HCT116 (cell line): ENCODE data around the gene TOX2. TPM values are rescaled to one million over a fixed set of nuclear protein-coding genes. Genes with fewer than 3 reads are reported as not detected.

Experiments used
- ATAC-seq: fragments of 200-7000 bp; cut with Tn5 transposase; 2 replicates; pipeline ENCODE4 v1.9.1; 2020; ENCODE audit warnings: mild to moderate bottlenecking, moderate library complexity
- BruUV-seq: library from RNA; stranded (reverse); fragments of 400-500 nt; replicated peaks from 2 replicates; lab custom pipeline; 2021; lab: Mats Ljungman, UMichigan
- CTCF ChIA-PET: fragments of 300-600 bp; sonication (Branson Sonifier 250); formaldehyde crosslinking; loops from one replicate; lab custom pipeline; 2021; ENCODE audit warnings: antibody characterized with exemption; lab: Charles Lee
- POLR2A ChIA-PET: fragments of 300-600, 350-600 bp; sonication (Branson Sonifier 250); formaldehyde crosslinking; loops from one replicate; lab custom pipeline; 2021; ENCODE audit warnings: antibody characterized with exemption; lab: Charles Lee
- RAD21 ChIA-PET, 2 experiments: fragments of 300-600 bp; sonication (Branson Sonifier 250); formaldehyde crosslinking; loops; one replicate each; lab custom pipeline; 2023; ENCODE audit warnings: low total read pairs in 2 of 2; ENCODE audit not compliant: uncharacterized antibody in 2 of 2, unreplicated experiment in 2 of 2, low non-redundant PET in 1 of 2; lab: Charles Lee
- DNase-seq: peaks from one replicate; pipeline ENCODE4 v3.0.0-alpha.2; 2010; ENCODE audit warnings: low read depth, low spot score
- H2AFZ ChIP-seq: fragments of 200-600 bp; shearing (Covaris generic), sonication (generic); 2 replicates; pipeline ENCODE4 v1.6.1; 2017; ENCODE audit warnings: low read depth, mixed run types, mixed read lengths, antibody characterized with exemption, low read length; ENCODE audit not compliant: poor library complexity, severe bottlenecking
- H3K27ac ChIP-seq: 2 replicates; pipeline ENCODE4 v1.5.1; 2012; ENCODE audit warnings: low read depth, low read length
- H3K27me3 ChIP-seq: fragments of 200-600 bp; sonication (generic); 2 replicates; pipeline ENCODE4 v1.6.1; 2016; ENCODE audit warnings: mixed run types, low read length, mixed read lengths; ENCODE audit not compliant: insufficient read depth
- H3K36me3 ChIP-seq, 2 experiments: fragments of 200-500 bp in 1 of 2; fragments of 200-600 bp in 1 of 2; sonication (Bioruptor generic) in 1 of 2; sonication (generic) in 1 of 2; 2 replicates each; pipeline versions ENCODE4 v1.5.1 to v1.6.1; 2014 to 2016; ENCODE audit warnings: low read length in 2 of 2, inconsistent platforms in 1 of 2, mixed read lengths in 1 of 2, mixed run types in 1 of 2; ENCODE audit not compliant: insufficient read depth in 2 of 2, control insufficient read depth in 1 of 2
- H3K4me1 ChIP-seq, 2 experiments: fragments of 200-600 bp in 1 of 2; sonication (generic) in 1 of 2; 2 replicates each; pipeline versions ENCODE4 v1.5.1 to v1.6.1; 2012 to 2017; ENCODE audit warnings: low read length in 2 of 2, inconsistent platforms in 1 of 2, mild to moderate bottlenecking in 1 of 2, mixed read lengths in 1 of 2, mixed run types in 1 of 2, moderate library complexity in 1 of 2; ENCODE audit not compliant: insufficient read depth in 2 of 2, control insufficient read depth in 1 of 2
- H3K4me2 ChIP-seq: fragments of 200-600 bp; sonication (generic); 2 replicates; pipeline ENCODE4 v1.6.1; 2017; ENCODE audit warnings: mixed run types, low read length, mixed read lengths
- H3K4me3 ChIP-seq, 2 experiments: fragments of 200-600 bp in 1 of 2; sonication (generic) in 1 of 2; replicated peaks in 1 of 2; 2 replicates each; pipeline ENCODE4 v1.5.1; 2011 to 2016; ENCODE audit warnings: low read length in 2 of 2, control low read depth in 1 of 2, low read depth in 1 of 2, mild to moderate bottlenecking in 1 of 2, mixed read lengths in 1 of 2, mixed run types in 1 of 2
- H3K79me2 ChIP-seq: fragments of 200-600 bp; sonication (generic); 2 replicates; pipeline ENCODE4 v1.6.1; 2017; ENCODE audit warnings: mild to moderate bottlenecking, mixed run types, low read length, moderate library complexity, mixed read lengths; ENCODE audit not compliant: insufficient read depth
- H3K9ac ChIP-seq: fragments of 200-600 bp; sonication (generic); 2 replicates; pipeline ENCODE4 v1.6.1; 2016; ENCODE audit warnings: low read length, mixed read lengths
- H3K9me2 ChIP-seq: fragments of 200-600 bp; sonication (generic), shearing (Covaris generic); 2 replicates; pipeline ENCODE4 v1.6.1; 2017; ENCODE audit warnings: mixed run types, mild to moderate bottlenecking, moderate library complexity; ENCODE audit not compliant: insufficient read depth
- H3K9me3 ChIP-seq, 2 experiments: fragments of 200-500 bp in 1 of 2; fragments of 200-600 bp in 1 of 2; sonication (Bioruptor generic) in 1 of 2; sonication (generic) in 1 of 2; 2 replicates each; pipeline ENCODE4 v1.6.1; 2014 to 2017; ENCODE audit warnings: low read length in 2 of 2, mixed read lengths in 2 of 2, inconsistent platforms in 1 of 2, low read depth in 1 of 2, mild to moderate bottlenecking in 1 of 2, mixed run types in 1 of 2, moderate library complexity in 1 of 2; ENCODE audit not compliant: control insufficient read depth in 1 of 2, insufficient read depth in 1 of 2
- H4K20me1 ChIP-seq: fragments of 200-600 bp; sonication (generic), shearing (Covaris generic); 2 replicates; pipeline ENCODE4 v1.6.1; 2017; ENCODE audit warnings: mixed run types, mild to moderate bottlenecking, moderate library complexity; ENCODE audit not compliant: insufficient read depth
- ELF1 ChIP-seq: IDR thresholded peaks from 2 replicates; pipeline ENCODE4 v1.6.1; 2012; ENCODE audit warnings: low read depth, borderline replicate concordance
- POLR2A ChIP-seq: IDR thresholded peaks from 2 replicates; pipeline ENCODE4 v1.7.0; 2011; ENCODE audit warnings: borderline replicate concordance; ENCODE audit not compliant: insufficient read depth, insufficient read length; ENCODE audit errors: extremely low read depth
- POLR2AphosphoS5 ChIP-seq: IDR thresholded peaks from 2 replicates; pipeline ENCODE4 v1.6.1; 2011; ENCODE audit warnings: mild to moderate bottlenecking, low read depth, low read length, moderate library complexity
- RAD21 ChIP-seq: IDR thresholded peaks from 2 replicates; pipeline ENCODE4 v1.6.1; 2012; ENCODE audit warnings: low read depth, mild to moderate bottlenecking
- SIN3A ChIP-seq: IDR thresholded peaks from 2 replicates; pipeline ENCODE4 v1.6.1; 2012; ENCODE audit warnings: low read depth
- SP1 ChIP-seq: IDR thresholded peaks from 2 replicates; pipeline ENCODE4 v1.6.1; 2012; ENCODE audit warnings: low read depth
- ZFX ChIP-seq: fragments of 450-650 bp; IDR thresholded peaks from 2 replicates; pipeline ENCODE4 v1.6.1; 2017
- ZNF274 ChIP-seq: fragments of 200-500 bp; sonication (Bioruptor generic); IDR thresholded peaks from 2 replicates; pipeline ENCODE4 v1.6.1; 2014; ENCODE audit warnings: mild to moderate bottlenecking, low read depth, low read length, inconsistent platforms
- intact Hi-C: fragments of 100-400 bp; cut with micrococcal nuclease; formaldehyde crosslinking; loops from 2 replicates; pipeline ENCODE4 v1.10.0; 2022
- total RNA-seq: library from RNA; stranded (reverse); gene quantifications from one replicate; pipeline ENCODE4 v1.2.1, GENCODE V29; 2021; ENCODE audit not compliant: unreplicated experiment
- TF ChIP-seq, protein P1 (sequence below): IDR thresholded peaks from 2 replicates; pipeline ENCODE4 v1.6.1; 2011; ENCODE audit warnings: mild to moderate bottlenecking, low read length, moderate library complexity; ENCODE audit not compliant: insufficient replicate concordance; ENCODE audit errors: extremely low read depth
- TF ChIP-seq, protein P2 (sequence below), 3 experiments: fragments of 200-600 bp in 1 of 3; sonication (generic) in 1 of 3; IDR thresholded peaks in 2 of 3; conservative IDR thresholded peaks in 1 of 3; 2 replicates each; pipeline ENCODE4 v1.5.1; 2012 to 2017; ENCODE audit warnings: low read depth in 2 of 3, low read length in 2 of 3, antibody characterized with exemption in 1 of 3, borderline replicate concordance in 1 of 3, control low read depth in 1 of 3, mild to moderate bottlenecking in 1 of 3, mixed read lengths in 1 of 3, mixed run types in 1 of 3, moderate library complexity in 1 of 3; ENCODE audit not compliant: insufficient read depth in 1 of 3
- TF ChIP-seq, protein P3 (sequence below): IDR thresholded peaks from 2 replicates; pipeline ENCODE4 v1.6.1; 2012; ENCODE audit warnings: low read depth

Gene TOX2
- total RNA-seq, 1 experiment from 2014 or later: 39.6 TPM

DNA sequence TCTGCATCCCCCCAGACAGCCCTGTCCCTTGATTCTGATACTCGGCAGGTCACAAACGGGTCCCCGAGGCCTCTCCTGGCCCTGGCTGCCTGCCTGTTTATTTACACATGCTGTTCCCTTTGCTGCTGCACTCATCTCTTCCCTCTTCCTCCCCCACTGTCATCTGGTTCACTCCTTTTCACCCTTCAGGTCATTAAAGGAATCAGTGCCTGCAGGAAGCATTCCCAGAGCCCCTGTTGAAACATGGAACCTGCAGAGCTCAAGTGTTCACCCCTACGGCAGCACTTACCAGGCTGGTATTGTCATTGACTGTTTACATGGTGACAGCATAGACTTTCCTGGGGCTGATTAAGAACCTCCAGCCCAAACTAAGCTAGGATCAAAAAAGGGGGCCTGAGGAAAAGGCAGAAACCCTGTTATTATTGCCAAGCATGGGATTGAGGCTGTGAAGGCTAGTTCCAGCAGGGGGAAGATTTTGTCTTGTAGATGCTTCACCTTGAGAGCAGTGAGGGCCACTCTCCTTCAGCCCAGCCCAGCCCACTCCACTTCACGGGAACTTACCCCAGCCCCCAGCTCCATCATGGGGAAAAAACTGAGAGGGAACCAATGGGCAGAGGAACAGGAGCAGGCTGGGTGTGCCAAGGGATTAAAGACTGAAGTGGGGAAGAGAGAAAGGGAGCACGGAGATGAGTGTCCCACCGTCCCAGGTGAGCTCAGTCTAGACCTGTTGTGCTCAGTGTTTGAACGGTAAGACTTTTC lies 199.1 kb downstream of the TOX2 start:
- TF ChIP-seq, protein P1, sequence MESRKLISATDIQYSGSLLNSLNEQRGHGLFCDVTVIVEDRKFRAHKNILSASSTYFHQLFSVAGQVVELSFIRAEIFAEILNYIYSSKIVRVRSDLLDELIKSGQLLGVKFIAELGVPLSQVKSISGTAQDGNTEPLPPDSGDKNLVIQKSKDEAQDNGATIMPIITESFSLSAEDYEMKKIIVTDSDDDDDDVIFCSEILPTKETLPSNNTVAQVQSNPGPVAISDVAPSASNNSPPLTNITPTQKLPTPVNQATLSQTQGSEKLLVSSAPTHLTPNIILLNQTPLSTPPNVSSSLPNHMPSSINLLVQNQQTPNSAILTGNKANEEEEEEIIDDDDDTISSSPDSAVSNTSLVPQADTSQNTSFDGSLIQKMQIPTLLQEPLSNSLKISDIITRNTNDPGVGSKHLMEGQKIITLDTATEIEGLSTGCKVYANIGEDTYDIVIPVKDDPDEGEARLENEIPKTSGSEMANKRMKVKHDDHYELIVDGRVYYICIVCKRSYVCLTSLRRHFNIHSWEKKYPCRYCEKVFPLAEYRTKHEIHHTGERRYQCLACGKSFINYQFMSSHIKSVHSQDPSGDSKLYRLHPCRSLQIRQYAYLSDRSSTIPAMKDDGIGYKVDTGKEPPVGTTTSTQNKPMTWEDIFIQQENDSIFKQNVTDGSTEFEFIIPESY: no peak
- no peak for TF ChIP-seq ELF1
- no peak for TF ChIP-seq ZNF274
- TF ChIP-seq, protein P2, sequence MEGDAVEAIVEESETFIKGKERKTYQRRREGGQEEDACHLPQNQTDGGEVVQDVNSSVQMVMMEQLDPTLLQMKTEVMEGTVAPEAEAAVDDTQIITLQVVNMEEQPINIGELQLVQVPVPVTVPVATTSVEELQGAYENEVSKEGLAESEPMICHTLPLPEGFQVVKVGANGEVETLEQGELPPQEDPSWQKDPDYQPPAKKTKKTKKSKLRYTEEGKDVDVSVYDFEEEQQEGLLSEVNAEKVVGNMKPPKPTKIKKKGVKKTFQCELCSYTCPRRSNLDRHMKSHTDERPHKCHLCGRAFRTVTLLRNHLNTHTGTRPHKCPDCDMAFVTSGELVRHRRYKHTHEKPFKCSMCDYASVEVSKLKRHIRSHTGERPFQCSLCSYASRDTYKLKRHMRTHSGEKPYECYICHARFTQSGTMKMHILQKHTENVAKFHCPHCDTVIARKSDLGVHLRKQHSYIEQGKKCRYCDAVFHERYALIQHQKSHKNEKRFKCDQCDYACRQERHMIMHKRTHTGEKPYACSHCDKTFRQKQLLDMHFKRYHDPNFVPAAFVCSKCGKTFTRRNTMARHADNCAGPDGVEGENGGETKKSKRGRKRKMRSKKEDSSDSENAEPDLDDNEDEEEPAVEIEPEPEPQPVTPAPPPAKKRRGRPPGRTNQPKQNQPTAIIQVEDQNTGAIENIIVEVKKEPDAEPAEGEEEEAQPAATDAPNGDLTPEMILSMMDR (IDR thresholded peaks at IDR 0.05 in 2 of 3, conservative IDR thresholded peaks at IDR 0.05 in 1 of 3; ENCODE audit: borderline replicate concordance in 1 of 3, insufficient read depth in 1 of 3, low read depth in 2 of 3, low read length in 2 of 3): no peak
- no peak for TF ChIP-seq SP1
- TF ChIP-seq, protein P3, sequence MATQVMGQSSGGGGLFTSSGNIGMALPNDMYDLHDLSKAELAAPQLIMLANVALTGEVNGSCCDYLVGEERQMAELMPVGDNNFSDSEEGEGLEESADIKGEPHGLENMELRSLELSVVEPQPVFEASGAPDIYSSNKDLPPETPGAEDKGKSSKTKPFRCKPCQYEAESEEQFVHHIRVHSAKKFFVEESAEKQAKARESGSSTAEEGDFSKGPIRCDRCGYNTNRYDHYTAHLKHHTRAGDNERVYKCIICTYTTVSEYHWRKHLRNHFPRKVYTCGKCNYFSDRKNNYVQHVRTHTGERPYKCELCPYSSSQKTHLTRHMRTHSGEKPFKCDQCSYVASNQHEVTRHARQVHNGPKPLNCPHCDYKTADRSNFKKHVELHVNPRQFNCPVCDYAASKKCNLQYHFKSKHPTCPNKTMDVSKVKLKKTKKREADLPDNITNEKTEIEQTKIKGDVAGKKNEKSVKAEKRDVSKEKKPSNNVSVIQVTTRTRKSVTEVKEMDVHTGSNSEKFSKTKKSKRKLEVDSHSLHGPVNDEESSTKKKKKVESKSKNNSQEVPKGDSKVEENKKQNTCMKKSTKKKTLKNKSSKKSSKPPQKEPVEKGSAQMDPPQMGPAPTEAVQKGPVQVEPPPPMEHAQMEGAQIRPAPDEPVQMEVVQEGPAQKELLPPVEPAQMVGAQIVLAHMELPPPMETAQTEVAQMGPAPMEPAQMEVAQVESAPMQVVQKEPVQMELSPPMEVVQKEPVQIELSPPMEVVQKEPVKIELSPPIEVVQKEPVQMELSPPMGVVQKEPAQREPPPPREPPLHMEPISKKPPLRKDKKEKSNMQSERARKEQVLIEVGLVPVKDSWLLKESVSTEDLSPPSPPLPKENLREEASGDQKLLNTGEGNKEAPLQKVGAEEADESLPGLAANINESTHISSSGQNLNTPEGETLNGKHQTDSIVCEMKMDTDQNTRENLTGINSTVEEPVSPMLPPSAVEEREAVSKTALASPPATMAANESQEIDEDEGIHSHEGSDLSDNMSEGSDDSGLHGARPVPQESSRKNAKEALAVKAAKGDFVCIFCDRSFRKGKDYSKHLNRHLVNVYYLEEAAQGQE: no peak
- TF ChIP-seq RAD21: no peak
- TF ChIP-seq ZFX: no peak
- no peak for TF ChIP-seq SIN3A
- TF ChIP-seq POLR2A: no peak
- TF ChIP-seq POLR2AphosphoS5: no peak

More for the DNA sequence above, 199.1 kb downstream of the TOX2 start:
- ChIA-PET POLR2A (no interaction called here), CTCF (interaction anchor here (0.5 to 2.6 kb wide), 4 partner anchors 77 to 930 kb away, joined by 3 to 16 read pairs (median 4); no protein-coding TSS in a partner anchor), RAD21 (interaction anchor here (0.7 to 1.1 kb wide), 2 partner anchors 76 to 103 kb away, joined by 3 to 4 read pairs; no protein-coding TSS in a partner anchor)
- no peak overlapping the region for H3K4me3 ChIP-seq
- no TSS peak for BruUV-seq
- ATAC-seq (no peak), DNase-seq (no peak)
- no peaks in the 10 kb centered on the region for H3K36me3 ChIP-seq
- no peaks in the 10 kb centered on the region for H4K20me1 ChIP-seq
- intact Hi-C loops: no loop called here
- no peaks in the 10 kb centered on the region for H3K9me2 ChIP-seq
- no peak overlapping the region for H3K9ac ChIP-seq
- H3K9me3 ChIP-seq: no peaks in the 10 kb centered on the region
- no peaks in the 10 kb centered on the region for H3K79me2 ChIP-seq
- peaks cover 3 to 4% of the 10 kb centered on the region in 2 experiments; a peak in 2 of 4 replicates for H3K4me1 ChIP-seq
- H2AFZ ChIP-seq: no peak overlapping the region
- no peak overlapping the region for H3K4me2 ChIP-seq
- no peaks in the 10 kb centered on the region for H3K27me3 ChIP-seq
- H3K27ac ChIP-seq: no peak overlapping the region
